Body of pancreas (tissue), 4 donors: ENCODE data around the gene BRK1.

Experiments
- CTCF ChIP-seq, 7 experiments: fragments of 450-650 bp in 4 of 7; fragments of 200-600 bp in 3 of 7; sonication (generic) in 3 of 7; IDR thresholded peaks; one replicate each; pipeline ENCODE4 v1.5.1; 2016 to 2019; ENCODE audit warnings: antibody characterized with exemption in 7 of 7
- POLR2A ChIP-seq, 3 donors: fragments of 450-650 bp; IDR thresholded peaks; one replicate each; pipeline ENCODE4 v1.6.1; 2016; ENCODE audit warnings: antibody characterized with exemption in 3 of 3, mild to moderate bottlenecking in 2 of 3

DNA sequence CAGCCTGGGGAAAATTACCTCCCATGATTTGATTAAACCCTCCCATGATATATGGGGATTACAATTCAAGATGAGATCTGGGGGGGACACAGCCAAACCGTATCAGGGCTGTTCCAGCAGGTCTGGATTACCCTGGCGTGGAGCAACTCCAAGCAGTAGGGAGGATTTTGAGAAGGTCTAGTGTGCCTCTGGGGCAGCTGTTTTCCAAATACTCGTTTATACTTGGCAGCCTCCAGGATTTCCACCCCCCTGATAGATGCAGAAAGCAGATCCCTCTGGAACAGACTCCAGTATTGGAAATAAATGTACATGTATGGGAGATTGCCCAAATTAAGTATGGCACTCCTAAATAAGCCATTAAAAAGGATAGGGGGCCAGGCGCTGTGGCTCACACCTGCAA, 41.6 kb downstream of the BRK1 start:
- TF ChIP-seq POLR2A (IDR thresholded peaks at IDR 0.05) (no peak), CTCF (IDR thresholded peaks at IDR 0.05) (no peak)
